Subcutaneous abdominal adipose tissue (tissue), 5 donors: Measurements from ENCODE around the gene APLF.

Experiments used
- H3K27ac ChIP-seq: one replicate; pipeline ENCODE4 v1.7.0; 2013; ENCODE audit warnings: low read depth, mild to moderate bottlenecking, inconsistent platforms, low read length, moderate library complexity
- H3K27me3 ChIP-seq, 5 donors: one replicate each; pipeline ENCODE4 v1.7.0; 2013; ENCODE audit warnings: low read length in 5 of 5, inconsistent platforms in 1 of 5; ENCODE audit not compliant: control insufficient read depth in 5 of 5, insufficient read depth in 4 of 5
- H3K36me3 ChIP-seq, 5 donors: one replicate each; pipeline ENCODE4 v1.7.0; 2013; ENCODE audit warnings: low read length in 5 of 5; ENCODE audit not compliant: control insufficient read depth in 5 of 5, insufficient read depth in 5 of 5
- H3K4me1 ChIP-seq, 5 donors: one replicate each; pipeline ENCODE4 v1.7.0; 2013; ENCODE audit warnings: low read length in 5 of 5, mild to moderate bottlenecking in 3 of 5, moderate library complexity in 1 of 5; ENCODE audit not compliant: control insufficient read depth in 5 of 5, insufficient read depth in 5 of 5
- H3K4me3 ChIP-seq, 5 donors: one replicate each; pipeline ENCODE4 v1.7.0; 2013; ENCODE audit warnings: low read length in 5 of 5, low read depth in 1 of 5
- H3K9ac ChIP-seq, 5 donors: one replicate each; pipeline ENCODE4 v1.7.0; 2013; ENCODE audit warnings: low read length in 5 of 5, mild to moderate bottlenecking in 4 of 5, moderate library complexity in 3 of 5
- H3K9me3 ChIP-seq, 5 donors: one replicate each; pipeline ENCODE4 v1.7.0; 2013; ENCODE audit warnings: low read length in 5 of 5; ENCODE audit not compliant: control insufficient read depth in 5 of 5
- donor health status: healthy.
- donor health status: healthy.
- donor health status: healthy.
- donor health status: healthy.
- donor health status: healthy.

Gene APLF

GRCh38 chr2:68458981-68459380 is 8.4 kb upstream of the APLF start:
- Histone ChIP-seq H3K4me1 (peaks cover 0 to 3% (median 0%) of the 10 kb centered on the region in 5 donors), H3K36me3 (no peaks in the 10 kb centered on the region), H3K27me3 (no peaks in the 10 kb centered on the region), H3K9me3 (no peaks in the 10 kb centered on the region), H3K4me3 (no peak overlapping the region), H3K9ac (no peak overlapping the region), H3K27ac (no peak overlapping the region)

DNA sequence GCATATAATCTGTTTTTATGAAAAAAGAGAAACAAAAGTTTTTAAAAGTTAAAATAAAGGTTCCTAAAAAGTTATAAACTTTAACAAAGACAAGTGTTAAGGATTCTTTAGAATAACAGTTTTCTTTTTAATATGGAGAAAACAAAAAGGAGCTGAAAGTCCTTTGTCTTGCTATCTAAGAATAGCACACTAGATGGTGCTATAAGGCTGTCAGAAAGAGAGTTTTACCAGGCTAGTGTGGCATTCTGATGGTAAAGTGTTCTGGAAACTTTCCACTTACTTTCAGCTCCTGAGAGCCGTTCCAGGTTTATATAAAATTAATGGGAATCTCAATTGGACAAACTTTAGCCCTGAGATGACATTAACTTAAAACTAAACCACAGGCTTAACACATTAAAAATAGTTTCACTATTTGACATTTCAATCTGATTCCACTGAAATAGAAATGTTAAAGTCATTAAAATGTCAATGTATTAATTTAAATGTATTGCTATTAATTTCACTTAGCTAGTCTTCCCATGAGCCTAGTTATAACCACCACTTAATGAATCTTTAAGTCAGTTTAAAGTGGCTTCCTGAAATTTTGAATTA is 4.0 kb upstream of the APLF start:
- peaks cover 0 to 22% (median 16%) of the 10 kb centered on the region in 5 donors for H3K4me1 ChIP-seq

GRCh38 chr2:68464651-68465050 is 2.7 kb upstream of the APLF start:
- H3K27ac ChIP-seq: no peak overlapping the region
- no peaks in the 10 kb centered on the region for H3K27me3 ChIP-seq
- peaks cover 0 to 27% (median 22%) of the 10 kb centered on the region in 5 donors for H3K4me1 ChIP-seq
- H3K9ac ChIP-seq: no peak overlapping the region
- no peaks in the 10 kb centered on the region for H3K9me3 ChIP-seq
- H3K36me3 ChIP-seq: no peaks in the 10 kb centered on the region
- H3K4me3 ChIP-seq: no peak overlapping the region

More for the DNA sequence above, 4.0 kb upstream of the APLF start:
- no peaks in the 10 kb centered on the region for H3K36me3 ChIP-seq
- no peak overlapping the region for H3K4me3 ChIP-seq
- H3K27me3 ChIP-seq: no peaks in the 10 kb centered on the region
- no peak overlapping the region for H3K9ac ChIP-seq
- no peak overlapping the region for H3K27ac ChIP-seq
- H3K9me3 ChIP-seq: no peaks in the 10 kb centered on the region

- Histone ChIP-seq H3K36me3 (no peaks in the 10 kb centered on the region), H3K4me3 (no peak overlapping the region), H3K4me1 (peaks cover 0 to 29% (median 22%) of the 10 kb centered on the region in 5 donors), H3K9me3 (no peaks in the 10 kb centered on the region), H3K9ac (no peak overlapping the region), H3K27ac (no peak overlapping the region), H3K27me3 (no peaks in the 10 kb centered on the region)
These were observed 2.1 kb upstream of the APLF start for GRCh38 chr2:68465081-68465916.

DNA sequence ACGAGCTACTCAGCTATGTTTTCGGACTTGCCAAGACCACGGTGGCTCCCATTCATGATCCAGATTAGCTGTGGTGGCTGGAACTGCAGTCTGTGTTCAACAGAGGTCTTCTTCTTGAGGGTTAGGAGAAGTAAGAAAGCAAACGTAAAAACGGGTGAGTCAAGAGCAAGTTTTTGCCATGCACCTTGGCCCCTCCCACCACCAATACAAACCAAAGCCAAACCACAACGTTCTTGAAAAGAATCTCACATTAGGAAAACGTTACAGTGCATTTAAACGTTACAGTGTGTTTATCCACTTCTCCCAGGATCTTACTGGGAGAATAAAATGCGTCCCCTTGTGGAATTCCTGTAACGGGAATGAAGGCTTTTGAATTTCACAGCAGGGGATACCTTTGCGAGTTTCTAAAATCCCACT is 1.0 kb upstream of the APLF start:
- H3K9me3 ChIP-seq: no peaks in the 10 kb centered on the region
- H3K27me3 ChIP-seq: no peaks in the 10 kb centered on the region
- peaks cover 0 to 29% (median 22%) of the 10 kb centered on the region in 5 donors for H3K4me1 ChIP-seq
- H3K36me3 ChIP-seq: no peaks in the 10 kb centered on the region
- peak overlapping the region; percentile 74 to 99 (median 91) for H3K4me3 ChIP-seq
- H3K9ac ChIP-seq: peak overlapping the region; percentile 78 to 96 (median 96)
- H3K27ac ChIP-seq: peak overlapping the region; percentile 93

DNA sequence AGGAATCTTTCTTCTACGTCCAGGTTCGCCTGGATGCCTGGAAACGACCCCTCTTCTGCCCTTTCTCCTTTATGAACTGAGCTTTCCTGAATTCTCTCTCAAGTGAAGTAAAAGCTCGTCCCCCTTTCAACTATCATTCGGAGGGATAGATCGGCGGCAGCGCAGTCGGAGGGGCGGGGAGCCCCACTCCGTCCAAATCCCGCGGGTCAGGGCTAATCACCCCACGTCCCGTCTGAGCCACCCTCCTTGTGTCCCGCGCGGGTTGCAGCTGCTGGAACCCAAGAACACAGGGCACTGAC is 658 bp upstream of the APLF start:
- Histone ChIP-seq H3K4me3 (peak overlapping the region; percentile 74 to 99 (median 91)), H3K36me3 (no peaks in the 10 kb centered on the region), H3K4me1 (peaks cover 0 to 29% (median 22%) of the 10 kb centered on the region in 5 donors), H3K9ac (peak overlapping the region; percentile 78 to 96 (median 96)), H3K27me3 (no peaks in the 10 kb centered on the region), H3K27ac (peak overlapping the region; percentile 93), H3K9me3 (no peaks in the 10 kb centered on the region)

DNA sequence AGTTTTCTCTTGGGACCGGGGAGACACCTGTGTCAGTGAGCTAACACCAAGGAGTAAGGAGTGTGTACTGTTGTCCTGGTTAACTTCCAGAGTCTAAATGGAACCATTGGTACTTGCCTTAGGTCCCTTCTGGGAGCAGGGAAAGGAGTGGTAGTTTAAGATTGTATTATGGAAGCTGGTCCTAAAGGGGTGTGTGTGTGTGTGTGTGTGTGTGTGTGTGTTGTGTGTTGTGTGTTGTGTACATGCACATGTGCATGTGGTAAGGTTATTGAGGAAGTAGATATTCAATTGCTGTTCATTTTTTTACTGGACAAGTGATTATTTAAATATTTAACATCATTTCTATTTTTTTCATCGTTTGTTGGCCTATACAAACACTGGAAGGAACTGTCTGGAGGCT is 1.4 kb downstream of the APLF start:
- H3K27ac ChIP-seq: no peak overlapping the region
- H3K4me3 ChIP-seq: peak overlapping the region in 1 of 5 donors; percentile 70
- H3K9me3 ChIP-seq: no peaks in the 10 kb centered on the region
- H3K27me3 ChIP-seq: no peaks in the 10 kb centered on the region
- no peaks in the 10 kb centered on the region for H3K36me3 ChIP-seq
- H3K9ac ChIP-seq: peak overlapping the region in 2 of 5 donors; percentile 79 to 96
- peaks cover 0 to 29% (median 22%) of the 10 kb centered on the region in 5 donors for H3K4me1 ChIP-seq

GRCh38 chr2:68469935-68470334 is 2.5 kb downstream of the APLF start:
- peak overlapping the region in 1 of 5 donors; percentile 2 for H3K9ac ChIP-seq
- no peak overlapping the region for H3K27ac ChIP-seq
- H3K9me3 ChIP-seq: no peaks in the 10 kb centered on the region
- no peak overlapping the region for H3K4me3 ChIP-seq
- H3K36me3 ChIP-seq: no peaks in the 10 kb centered on the region
- no peaks in the 10 kb centered on the region for H3K27me3 ChIP-seq
- H3K4me1 ChIP-seq: peaks cover 0 to 29% (median 22%) of the 10 kb centered on the region in 5 donors

DNA sequence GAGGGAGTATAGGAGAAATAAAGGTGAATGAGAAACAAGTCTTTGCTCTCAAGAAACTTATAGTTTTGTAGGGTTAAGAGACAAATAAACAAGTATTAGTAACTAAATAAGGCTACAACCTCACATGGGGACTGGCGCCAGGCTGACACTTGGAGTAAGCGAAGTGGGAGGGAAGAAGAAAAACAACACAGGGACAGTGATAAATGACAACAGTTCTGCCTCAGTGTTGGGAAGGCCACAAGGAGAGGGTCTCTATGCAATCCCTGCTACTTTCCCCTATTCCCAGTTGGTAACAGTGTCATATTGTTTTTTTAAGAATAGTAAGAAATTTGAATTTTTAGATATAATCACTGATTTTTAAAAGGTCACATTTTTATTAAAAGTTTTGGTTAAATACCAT is 4.0 kb downstream of the APLF start:
- Histone ChIP-seq H3K9ac (no peak overlapping the region), H3K27me3 (no peaks in the 10 kb centered on the region), H3K4me1 (peaks cover 0 to 24% (median 16%) of the 10 kb centered on the region in 5 donors), H3K9me3 (no peaks in the 10 kb centered on the region), H3K4me3 (no peak overlapping the region), H3K36me3 (no peaks in the 10 kb centered on the region), H3K27ac (no peak overlapping the region)

- no peak overlapping the region for H3K9ac ChIP-seq
- peaks cover 0 to 18% (median 10%) of the 10 kb centered on the region in 5 donors for H3K4me1 ChIP-seq
- no peak overlapping the region for H3K27ac ChIP-seq
- H3K36me3 ChIP-seq: no peaks in the 10 kb centered on the region
- H3K9me3 ChIP-seq: no peaks in the 10 kb centered on the region
- no peaks in the 10 kb centered on the region for H3K27me3 ChIP-seq
- no peak overlapping the region for H3K4me3 ChIP-seq
These were observed 5.5 kb downstream of the APLF start for GRCh38 chr2:68472796-68473414.
